ENCODE measurements around the gene AK1. TPM values are rescaled to one million over a fixed set of nuclear protein-coding genes. Genes with fewer than 3 reads are reported as not detected.
A peak's percentile ranks its signal among the peaks of the same experiment; 100 is the strongest.

The AK1 gene
- total and polyA plus RNA-seq, 9 of the 15 experiments (the other 6 are each of a cell fraction or from before 2014, with no cell fraction given): 10.1 to 71.8 (median 39.0) TPM

GRCh38 chr9:127825319-127826051, 52.0 kb downstream of the AK1 start (continued):
- TF ChIP-seq, protein P1, sequence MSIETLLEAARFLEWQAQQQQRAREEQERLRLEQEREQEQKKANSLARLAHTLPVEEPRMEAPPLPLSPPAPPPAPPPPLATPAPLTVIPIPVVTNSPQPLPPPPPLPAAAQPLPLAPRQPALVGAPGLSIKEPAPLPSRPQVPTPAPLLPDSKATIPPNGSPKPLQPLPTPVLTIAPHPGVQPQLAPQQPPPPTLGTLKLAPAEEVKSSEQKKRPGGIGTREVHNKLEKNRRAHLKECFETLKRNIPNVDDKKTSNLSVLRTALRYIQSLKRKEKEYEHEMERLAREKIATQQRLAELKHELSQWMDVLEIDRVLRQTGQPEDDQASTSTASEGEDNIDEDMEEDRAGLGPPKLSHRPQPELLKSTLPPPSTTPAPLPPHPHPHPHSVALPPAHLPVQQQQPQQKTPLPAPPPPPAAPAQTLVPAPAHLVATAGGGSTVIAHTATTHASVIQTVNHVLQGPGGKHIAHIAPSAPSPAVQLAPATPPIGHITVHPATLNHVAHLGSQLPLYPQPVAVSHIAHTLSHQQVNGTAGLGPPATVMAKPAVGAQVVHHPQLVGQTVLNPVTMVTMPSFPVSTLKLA (conservative IDR thresholded peaks at IDR 0.05): peak in 1 of 2 experiments; percentile 45; a peak in 1 of 4 replicates
- TF ChIP-seq STAT5B (CRISPR knock-in tag; IDR thresholded peaks at IDR 0.05): no peak
- TF ChIP-seq ZBTB49 (CRISPR knock-in tag; IDR thresholded peaks at IDR 0.05; ENCODE audit: borderline replicate concordance): no peak
- TF ChIP-seq MYC (IDR thresholded peaks at IDR 0.05; ENCODE audit: low read depth, low read length): peak; percentile 64
- no peak for TF ChIP-seq MYC (CRISPR knock-in tag; IDR thresholded peaks at IDR 0.05; ENCODE audit: borderline replicate concordance, low read depth)
- TF ChIP-seq CTCFL (IDR thresholded peaks at IDR 0.05; ENCODE audit: borderline replicate concordance, insufficient read depth, low read depth, low read length, poor library complexity, severe bottlenecking): peak; percentile 96
- no peak for TF ChIP-seq NKRF (IDR thresholded peaks at IDR 0.05; ENCODE audit: borderline replicate concordance)
- TF ChIP-seq TAL1 (IDR thresholded peaks at IDR 0.05): no peak
- peak; percentile 71 for TF ChIP-seq VEZF1 (CRISPR knock-in tag; IDR thresholded peaks at IDR 0.05)
- no peak for TF ChIP-seq ZNF644 (tag; IDR thresholded peaks at IDR 0.05; ENCODE audit: low read depth)
- no peak for TF ChIP-seq ZKSCAN3 (CRISPR knock-in tag; IDR thresholded peaks at IDR 0.05)
- no peak for TF ChIP-seq HNRNPLL (IDR thresholded peaks at IDR 0.05; ENCODE audit: low read depth, low read length, poor library complexity, severe bottlenecking)
- TF ChIP-seq ZNF282 (CRISPR knock-in tag; IDR thresholded peaks at IDR 0.05): no peak
- no peak for TF ChIP-seq ESRRB (CRISPR knock-in tag; IDR thresholded peaks at IDR 0.05; ENCODE audit: borderline replicate concordance)
- TF ChIP-seq, protein P2, sequence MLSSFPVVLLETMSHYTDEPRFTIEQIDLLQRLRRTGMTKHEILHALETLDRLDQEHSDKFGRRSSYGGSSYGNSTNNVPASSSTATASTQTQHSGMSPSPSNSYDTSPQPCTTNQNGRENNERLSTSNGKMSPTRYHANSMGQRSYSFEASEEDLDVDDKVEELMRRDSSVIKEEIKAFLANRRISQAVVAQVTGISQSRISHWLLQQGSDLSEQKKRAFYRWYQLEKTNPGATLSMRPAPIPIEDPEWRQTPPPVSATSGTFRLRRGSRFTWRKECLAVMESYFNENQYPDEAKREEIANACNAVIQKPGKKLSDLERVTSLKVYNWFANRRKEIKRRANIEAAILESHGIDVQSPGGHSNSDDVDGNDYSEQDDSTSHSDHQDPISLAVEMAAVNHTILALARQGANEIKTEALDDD (IDR thresholded peaks at IDR 0.05): no peak
- TF ChIP-seq HNRNPL (IDR thresholded peaks at IDR 0.05; ENCODE audit: low read depth, low read length): peak; percentile 50; the same call in 1 of the 2 replicates
